Amygdala (tissue), 56 donors: Measurements from ENCODE around the gene EFNA4.
A peak's percentile ranks its signal among the peaks of the same experiment; 100 is the strongest.

ENCODE experiments used
- DNase-seq, 56 donors: peaks; one replicate each; lab custom pipeline; 2025; lab: John Stamatoyannopoulos, UW

EFNA4 gene

DNA sequence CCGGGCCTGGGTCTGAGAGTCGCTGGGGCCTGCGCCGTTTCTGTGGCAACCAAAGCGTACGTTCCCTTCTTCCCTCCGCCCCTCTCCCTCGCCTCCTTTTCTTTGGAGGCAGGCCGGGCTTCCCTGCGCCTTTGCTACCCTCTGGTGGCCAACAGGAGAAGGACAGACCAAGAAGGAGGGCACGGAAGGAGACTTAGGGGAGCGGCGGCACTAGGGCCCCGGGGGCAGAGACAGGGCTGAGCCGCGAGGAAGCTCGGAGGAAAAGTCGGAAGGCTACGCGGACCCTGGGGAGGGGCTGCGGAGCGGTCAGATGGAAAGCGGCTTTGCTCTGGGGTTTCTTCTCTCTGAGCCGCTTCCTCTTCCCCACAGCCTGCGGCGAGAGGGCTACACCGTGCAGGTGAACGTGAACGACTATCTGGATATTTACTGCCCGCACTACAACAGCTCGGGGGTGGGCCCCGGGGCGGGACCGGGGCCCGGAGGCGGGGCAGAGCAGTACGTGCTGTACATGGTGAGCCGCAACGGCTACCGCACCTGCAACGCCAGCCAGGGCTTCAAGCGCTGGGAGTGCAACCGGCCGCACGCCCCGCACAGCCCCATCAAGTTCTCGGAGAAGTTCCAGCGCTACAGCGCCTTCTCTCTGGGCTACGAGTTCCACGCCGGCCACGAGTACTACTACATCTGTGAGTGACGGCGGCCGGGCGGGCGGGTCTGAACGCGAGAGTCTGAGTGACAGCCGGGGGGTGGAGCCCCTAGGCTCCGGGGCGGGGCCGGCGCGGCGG lies 21.4 kb downstream of the EFNA4 start:
- peak; percentile 76 to 98 (median 91) for DNase-seq

DNA sequence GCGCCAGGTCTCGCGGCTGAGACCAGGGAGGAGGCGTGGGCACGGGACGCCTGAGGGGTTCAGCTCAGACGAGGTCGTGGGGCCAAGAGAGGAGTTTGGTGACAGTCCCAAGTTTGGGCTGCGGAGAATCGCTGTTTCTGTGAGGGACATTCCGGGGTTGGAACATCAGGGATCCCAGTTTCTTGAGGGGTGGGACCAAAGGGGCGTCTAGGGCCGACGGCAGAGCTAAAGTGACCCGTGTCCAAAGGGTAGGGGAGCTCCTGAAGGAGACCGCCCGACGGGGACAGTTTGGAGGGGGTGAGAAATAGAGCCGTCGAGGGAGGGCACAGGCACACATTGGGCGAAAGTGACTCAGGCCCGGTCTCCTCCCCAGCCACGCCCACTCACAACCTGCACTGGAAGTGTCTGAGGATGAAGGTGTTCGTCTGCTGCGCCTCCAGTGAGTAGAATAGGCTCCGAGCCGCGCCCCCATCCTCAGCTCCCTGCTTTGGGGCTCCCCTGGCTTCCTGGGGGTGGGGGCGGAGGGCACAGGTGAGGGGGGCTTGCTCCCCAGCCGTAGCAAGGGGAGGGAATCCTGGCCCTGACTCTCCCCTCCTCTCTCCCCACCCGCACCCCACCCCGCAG lies 22.1 kb downstream of the EFNA4 start:
- DNase-seq: peak in 8 of 56 donors; percentile 26 to 57 (median 47)

DNA sequence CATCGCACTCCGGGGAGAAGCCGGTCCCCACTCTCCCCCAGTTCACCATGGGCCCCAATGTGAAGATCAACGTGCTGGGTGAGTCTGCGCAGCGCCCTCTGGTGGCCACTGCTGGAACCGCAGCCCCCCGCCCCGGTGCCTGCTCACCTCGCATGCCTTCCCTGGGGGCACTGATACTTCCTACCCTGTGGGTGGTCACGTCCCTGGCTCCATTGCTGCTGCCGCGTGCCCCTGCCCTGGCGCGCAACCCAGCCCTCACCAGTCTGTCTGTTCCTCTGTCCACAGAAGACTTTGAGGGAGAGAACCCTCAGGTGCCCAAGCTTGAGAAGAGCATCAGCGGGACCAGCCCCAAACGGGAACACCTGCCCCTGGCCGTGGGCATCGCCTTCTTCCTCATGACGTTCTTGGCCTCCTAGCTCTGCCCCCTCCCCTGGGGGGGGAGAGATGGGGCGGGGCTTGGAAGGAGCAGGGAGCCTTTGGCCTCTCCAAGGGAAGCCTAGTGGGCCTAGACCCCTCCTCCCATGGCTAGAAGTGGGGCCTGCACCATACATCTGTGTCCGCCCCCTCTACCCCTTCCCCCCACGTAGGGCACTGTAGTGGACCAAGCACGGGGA lies 22.7 kb downstream of the EFNA4 start:
- peak in 31 of 56 donors; percentile 22 to 79 (median 40) for DNase-seq

DNA sequence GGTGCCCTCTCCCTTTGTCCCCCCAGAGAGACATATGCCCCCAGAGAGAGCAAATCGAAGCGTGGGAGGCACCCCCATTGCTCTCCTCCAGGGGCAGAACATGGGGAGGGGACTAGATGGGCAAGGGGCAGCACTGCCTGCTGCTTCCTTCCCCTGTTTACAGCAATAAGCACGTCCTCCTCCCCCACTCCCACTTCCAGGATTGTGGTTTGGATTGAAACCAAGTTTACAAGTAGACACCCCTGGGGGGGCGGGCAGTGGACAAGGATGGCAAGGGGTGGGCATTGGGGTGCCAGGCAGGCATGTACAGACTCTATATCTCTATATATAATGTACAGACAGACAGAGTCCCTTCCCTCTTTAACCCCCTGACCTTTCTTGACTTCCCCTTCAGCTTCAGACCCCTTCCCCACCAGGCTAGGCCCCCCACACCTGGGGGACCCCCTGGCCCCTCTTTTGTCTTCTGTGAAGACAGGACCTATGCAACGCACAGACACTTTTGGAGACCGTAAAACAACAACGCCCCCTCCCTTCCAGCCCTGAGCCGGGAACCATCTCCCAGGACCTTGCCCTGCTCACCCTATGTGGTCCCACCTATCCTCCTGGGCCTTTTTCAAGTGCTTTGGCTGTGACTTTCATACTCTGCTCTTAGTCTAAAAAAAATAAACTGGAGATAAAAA lies 23.5 kb downstream of the EFNA4 start:
- no peak for DNase-seq

DNA sequence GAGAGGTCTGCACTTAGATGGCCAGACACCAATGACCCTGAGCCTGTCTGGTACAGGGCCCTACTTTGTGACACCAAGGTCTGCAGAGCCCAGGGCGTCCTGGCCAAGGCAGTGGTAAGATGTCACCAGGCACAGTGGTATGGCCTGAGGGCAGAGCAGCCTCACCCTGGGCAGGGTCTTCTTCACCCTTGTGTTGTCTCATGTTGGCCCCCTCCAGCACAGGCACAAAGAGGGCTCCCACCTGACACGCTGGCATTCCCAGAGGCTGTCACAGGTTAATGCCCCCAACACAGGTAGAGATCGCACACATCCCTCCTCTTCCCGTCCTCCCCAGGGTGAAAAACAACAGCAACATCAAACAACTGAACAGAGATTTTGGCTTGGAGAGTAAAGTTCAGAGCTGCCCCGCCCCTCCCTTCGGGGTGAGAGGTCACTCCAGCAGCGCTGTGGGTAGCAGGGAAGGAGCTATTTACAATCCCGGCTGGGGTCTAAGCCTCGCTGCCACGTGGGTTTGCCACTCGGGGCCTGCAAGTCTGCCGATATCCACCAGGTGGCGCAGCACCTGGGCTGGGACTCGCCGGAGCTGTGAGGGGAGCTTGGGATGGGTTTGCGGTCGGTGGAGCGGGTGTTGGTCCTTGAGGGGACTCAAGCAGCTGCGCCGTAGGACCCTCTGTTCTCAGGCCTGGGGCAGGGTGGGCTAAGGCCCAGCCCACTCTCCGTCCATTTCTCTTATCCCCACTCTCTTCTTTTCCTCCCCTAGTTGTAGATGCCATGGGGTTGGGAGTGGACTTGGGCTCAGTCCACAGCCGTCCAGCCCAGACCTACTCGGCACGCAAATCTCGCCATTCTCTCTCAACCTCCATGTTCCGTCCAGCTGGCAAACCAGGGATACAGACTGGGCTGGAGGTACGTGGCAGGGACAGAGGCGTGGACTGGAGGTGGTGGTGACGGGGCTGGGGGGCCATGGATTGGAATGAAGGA lies 27.8 kb downstream of the EFNA4 start:
- peak in 50 of 56 donors; percentile 18 to 83 (median 54) for DNase-seq

DNA sequence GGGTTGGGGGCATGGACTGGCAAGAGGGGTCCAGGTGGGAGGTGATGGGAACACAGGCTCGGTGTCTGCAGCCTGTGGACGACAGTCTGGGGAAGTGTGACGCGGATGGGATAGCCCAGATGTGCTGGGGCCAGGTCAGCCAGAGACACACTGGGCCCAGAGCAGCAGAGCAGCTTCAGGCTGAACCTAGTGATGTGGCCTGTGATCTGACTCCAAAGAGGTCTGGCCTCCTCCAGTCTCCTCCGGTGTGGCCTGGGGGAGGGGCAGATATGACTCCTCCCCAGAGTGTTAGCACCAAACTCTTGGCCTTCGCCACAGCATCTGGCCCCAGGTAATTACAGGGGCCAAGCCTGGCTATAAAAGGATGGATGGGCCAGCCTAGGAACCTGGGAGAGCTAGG lies 28.6 kb downstream of the EFNA4 start:
- DNase-seq: no peak

DNA sequence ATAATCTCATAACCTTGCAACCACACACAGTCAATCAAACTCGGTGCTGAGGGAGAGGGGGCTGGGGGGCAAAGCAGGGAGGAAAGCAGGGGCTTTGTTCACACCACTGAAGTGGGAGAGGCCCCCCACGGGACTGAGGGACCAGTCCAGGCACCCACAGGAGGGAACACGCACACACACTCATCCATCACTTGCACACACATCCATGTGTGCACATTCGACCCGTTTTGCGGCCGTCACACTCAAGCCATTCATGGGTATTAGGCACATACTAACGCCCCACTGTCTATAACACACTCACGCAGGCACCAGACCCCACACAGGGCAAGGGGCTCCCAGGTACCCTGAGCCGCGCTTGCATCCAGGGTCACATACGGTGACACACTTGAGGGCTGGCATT lies 29.1 kb downstream of the EFNA4 start:
- DNase-seq: no peak

DNA sequence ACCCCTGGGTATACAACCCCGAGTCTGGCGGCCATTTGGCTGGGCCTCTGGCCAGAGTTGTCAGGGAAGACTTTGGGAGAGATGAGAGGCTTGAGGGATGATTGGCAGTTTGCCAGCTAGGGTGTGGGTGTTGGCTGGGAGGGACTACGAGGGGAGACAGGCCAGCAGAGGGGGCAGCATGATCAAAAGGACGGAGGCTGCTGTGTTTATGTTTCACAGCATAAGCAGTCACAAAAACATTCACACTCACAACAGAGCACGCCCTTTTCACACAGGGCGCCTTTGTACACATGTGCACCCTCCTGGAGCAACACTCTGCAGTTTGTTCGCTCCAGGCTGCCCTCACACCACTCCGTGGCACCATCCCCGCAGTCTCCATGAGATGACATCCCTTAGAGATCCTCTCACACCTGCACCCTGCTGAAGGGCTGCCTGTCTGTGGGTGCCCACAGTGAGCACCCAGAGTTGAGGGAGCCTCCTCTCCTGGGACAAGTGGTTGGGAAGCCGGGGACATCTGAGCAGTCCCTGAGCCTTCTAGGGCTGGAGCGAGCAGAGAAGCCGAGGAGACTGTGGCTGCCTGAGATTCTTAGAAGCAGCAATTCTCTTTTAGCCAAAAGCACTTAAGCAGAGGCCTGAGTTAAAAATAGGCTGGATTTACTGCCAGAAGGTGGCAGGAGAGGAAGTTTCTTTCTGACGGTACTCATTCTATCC lies 30.5 kb downstream of the EFNA4 start:
- DNase-seq: peak in 37 of 56 donors; percentile 21 to 91 (median 59)

DNA sequence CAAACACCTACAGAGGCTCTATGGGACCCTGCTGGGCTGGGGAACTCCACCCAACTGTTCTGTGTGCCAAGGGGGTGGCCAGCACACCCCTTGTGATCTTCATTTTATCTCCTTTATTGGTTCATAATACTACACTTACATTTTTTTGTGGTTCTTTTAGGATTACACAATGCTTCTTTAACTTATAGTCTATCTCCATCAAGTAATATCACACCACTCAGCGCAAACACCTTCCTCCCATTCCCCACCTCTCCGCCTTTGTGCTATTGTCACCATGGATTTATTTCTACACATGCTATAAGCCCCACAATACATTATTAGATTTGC lies 31.0 kb downstream of the EFNA4 start:
- no peak for DNase-seq

DNA sequence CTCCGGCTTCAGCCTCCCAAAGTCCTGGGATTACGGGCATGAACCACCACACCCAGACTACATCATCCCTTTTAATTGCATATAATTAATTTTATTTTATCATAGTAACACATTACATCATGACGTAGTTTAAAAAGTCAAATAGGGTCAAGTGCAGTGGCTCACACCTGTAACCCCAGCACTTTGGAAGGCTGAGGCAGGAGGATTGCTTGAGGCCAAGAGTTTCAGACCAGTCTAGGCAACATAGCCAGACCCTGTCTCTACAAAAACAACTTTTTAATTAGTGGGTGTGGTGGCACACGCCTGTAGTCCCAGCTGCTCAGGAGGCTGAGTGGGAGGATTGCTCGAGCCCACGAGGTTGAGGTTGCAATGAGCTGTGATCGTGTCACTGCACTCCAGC lies 35.8 kb downstream of the EFNA4 start:
- no peak for DNase-seq

DNA sequence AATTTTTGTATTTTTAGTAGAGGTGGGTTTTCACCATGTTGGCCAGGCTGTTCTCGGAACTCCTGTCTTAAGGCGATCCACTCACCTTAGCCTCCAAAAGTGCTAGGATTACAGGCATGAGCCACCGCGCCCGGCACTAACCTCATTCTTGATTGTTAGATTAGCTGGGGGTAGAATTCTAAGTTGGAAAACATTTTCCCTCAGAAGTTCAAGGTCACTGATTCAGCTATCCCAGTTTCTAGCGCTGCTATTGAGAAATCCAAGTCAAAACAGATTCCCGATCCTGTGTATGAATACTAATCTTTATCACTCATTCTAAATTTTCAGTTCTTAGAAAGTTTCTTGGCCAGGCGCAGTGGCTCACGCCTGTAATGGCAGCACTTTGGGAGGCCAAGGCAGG lies 39.8 kb downstream of the EFNA4 start:
- no peak for DNase-seq

DNA sequence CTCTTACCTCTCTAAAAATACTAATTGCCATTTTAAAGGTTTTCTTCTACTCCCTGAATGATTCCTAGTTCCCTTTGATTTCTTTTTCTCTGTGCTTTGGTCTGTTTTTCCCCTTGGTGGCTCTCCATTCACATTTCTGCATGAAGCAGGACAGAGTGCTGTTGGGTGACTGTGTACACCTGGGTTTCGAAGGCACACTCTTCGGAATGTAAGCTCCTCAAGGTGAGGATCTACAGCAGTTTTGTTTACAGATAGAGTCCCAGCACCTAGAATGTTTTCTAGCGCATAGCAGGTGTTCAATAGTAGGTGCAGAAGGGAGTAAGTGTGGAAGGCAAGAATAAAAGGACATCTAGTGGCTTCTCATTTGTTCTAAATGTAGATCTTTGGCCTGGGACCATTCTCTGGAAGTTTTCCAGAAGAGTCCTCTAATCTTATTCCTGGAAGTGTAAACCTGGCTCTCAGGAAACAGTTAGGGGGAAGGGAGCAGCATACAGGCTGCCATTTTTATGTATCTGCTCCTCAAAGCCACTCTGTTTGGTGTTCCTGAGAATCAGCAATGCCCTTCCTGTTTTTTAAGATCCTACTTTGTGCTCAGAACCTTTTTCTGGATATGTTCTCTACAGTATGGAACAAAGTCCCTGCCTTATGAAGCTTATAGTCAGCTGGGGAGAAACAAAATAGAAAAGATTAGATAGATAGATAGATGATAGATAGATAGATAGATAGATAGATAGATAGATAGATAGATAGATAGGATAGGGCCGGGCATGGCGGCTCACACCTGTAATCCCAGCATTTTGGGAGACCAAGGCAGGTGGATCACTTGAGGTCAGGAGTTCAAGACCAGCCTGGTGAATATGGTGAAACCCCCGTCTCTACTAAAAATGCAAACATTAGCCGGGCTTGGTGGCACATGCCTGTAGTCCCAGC lies 41.3 kb downstream of the EFNA4 start:
- DNase-seq: no peak

DNA sequence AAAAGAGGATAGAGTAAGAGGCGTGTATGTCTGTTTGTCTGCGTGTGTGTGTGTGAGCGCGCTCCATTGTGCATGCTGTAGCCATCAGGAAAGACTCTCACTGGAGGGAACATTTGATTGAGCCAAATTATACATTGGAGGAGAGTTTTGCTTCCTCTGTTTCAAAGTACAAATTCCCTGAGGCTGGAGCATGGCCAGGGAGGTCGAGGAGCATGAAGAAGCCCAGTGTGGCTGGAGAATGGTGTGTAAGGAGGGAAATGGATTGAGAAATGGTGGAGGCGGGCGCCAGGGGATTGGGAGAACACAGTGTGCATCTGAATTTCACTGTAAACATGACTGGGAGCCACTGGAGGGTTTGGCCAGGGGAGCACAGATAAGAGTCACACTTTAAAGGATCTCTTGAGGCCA lies 42.1 kb downstream of the EFNA4 start:
- no peak for DNase-seq

DNA sequence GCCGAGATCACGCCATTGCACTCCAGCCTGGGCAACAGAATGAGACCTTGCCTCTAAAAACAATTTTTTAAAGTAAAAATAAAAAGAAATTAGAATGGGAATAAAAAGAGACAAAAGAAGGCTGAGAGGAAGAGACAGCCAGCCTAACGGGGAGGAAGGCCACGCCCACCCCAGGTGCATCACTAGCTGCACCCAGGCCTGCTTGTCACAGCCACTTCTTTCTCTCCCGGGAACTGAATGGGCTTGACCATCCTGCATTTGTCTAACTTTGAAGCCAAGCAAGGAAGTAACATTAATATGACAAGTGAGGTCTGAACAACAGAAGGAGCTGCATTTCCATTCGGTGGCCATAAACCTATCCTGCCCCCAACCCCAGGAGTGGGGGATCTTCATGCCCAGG lies 43.3 kb downstream of the EFNA4 start:
- DNase-seq: no peak

DNA sequence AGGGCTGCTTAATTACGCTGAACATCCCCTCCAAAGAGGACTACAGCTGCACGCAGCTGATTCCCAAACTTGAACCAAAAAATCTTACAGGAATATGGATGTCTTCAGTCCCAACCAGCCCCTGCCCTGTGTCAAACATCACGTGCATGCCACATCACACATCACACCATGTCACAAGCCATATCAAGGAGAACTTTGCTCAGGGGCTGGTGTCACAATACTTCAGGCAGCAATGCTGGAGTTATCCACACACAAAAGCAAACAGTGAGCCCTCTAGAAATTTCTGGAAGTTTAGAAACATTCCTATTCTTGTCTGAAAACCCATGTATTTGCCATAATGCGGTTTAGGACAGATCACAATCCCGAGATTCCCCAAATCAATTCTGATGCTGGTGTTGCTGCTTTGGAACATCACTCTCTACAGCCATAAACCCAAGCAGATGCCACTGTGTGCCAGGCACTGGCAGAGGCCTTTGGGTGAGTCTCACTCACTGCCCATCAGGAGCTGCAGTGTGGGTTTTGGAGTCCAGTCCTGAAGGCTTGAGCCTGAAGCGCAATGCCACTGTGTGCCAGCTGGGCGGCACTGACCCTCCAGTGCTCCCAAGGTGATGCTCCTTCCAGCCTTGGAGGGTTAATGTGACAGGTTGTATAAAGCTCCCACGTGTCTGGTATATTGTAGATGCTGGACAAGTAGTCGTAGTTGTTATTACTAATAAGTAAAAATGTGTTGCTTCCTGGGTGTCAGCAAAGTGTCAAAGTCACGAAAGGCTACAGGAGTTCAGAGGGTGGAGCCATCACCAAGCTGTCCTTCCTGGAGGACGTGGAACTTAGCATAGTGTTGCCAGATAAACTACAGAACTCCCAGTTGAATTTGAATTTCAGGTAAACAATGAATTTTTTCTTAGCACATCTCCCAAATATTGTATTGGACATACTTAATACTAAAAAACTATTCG lies 44.0 kb downstream of the EFNA4 start:
- no peak for DNase-seq

DNA sequence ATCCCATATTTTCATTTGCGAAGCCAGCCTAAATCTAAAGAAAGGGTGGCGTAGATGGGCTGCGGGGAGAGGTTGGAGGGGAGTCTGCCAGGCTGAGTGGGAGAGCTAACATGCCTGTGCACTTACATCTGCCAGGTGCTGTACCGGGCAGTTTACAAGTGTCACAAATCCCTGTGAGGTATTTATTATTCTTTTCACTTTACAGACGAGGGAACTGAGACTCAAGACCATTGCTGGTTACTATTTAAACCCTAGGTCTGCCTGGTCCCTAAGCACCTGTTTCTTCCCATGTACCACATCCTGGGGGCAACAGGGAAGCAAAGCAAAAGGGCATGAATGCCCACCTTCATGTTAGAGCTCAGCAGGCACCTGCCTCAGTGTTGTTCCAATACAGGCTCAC lies 44.8 kb downstream of the EFNA4 start:
- no peak for DNase-seq

DNA sequence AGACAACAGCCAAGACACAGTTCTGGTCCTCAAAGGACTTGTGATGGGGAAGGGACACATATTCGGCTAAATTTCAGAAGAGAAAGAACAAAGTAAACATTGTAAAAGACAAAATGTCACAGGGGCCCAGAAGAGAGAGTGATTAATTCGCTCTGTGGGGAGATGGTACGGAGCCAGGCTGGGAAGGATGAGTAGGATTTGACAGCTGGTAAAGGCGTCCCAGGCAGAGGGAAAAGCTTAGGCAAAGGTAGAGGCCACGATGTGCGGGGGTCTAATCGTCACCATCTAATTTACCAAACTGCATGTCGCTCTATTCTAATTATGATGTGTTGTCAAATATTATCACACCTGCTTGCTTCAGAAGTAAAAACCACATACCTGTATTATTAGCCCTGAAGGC lies 46.8 kb downstream of the EFNA4 start:
- no peak for DNase-seq
